WI38 (cell line): Measurements from ENCODE around the gene GRIN1.

Experiments used
- H3K4me3 ChIP-seq: 2 replicates; pipeline ENCODE4 v1.5.1; 2011; ENCODE audit warnings: low read depth, mild to moderate bottlenecking, control low read depth, low read length
- TF ChIP-seq, protein P1 (sequence below): IDR thresholded peaks from 2 replicates; pipeline ENCODE4 v1.5.1; 2012; ENCODE audit warnings: low read depth, mild to moderate bottlenecking, control low read depth, low read length

The GRIN1 gene

DNA sequence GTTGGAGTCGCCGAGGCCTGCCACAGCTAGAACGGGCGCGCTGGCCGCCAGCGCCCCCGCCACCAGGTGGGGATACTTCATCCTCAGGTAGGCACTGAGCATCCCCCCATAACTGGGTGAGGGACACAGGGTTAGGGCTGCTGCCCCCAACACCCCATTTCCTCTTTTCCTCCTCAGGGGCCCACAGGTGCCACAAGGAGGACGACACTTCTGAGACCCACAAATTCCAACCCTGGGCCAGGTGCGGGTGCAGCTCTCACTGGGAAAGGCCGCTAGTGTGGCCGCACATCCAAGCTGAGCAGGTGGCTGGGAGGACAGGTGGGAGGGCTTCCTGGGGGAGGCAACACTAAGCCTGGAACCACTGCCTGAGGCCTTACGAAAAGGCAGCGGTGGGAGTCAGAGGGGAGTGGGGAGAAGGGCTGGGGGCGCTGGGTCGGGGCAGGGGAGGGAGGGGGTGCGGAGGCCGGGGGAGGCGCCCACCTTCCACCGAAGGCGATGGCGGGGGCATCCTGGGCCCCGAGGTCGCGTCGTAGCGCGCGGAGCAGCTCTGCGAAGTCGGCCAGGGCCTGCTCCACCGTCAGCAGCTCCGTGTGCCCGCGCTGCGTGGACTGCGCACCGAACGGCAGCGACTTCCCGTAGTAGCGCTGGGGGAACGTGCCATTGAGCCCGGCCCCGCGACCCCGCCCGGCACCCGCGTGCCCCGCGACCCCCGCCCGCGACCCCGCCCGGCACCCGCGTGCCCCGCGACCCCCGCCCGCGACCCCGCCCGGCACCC, 25.4 kb upstream of the GRIN1 start:
- no peak overlapping the region; the same call in 1 of the 2 replicates for H3K4me3 ChIP-seq
- TF ChIP-seq, protein P1, sequence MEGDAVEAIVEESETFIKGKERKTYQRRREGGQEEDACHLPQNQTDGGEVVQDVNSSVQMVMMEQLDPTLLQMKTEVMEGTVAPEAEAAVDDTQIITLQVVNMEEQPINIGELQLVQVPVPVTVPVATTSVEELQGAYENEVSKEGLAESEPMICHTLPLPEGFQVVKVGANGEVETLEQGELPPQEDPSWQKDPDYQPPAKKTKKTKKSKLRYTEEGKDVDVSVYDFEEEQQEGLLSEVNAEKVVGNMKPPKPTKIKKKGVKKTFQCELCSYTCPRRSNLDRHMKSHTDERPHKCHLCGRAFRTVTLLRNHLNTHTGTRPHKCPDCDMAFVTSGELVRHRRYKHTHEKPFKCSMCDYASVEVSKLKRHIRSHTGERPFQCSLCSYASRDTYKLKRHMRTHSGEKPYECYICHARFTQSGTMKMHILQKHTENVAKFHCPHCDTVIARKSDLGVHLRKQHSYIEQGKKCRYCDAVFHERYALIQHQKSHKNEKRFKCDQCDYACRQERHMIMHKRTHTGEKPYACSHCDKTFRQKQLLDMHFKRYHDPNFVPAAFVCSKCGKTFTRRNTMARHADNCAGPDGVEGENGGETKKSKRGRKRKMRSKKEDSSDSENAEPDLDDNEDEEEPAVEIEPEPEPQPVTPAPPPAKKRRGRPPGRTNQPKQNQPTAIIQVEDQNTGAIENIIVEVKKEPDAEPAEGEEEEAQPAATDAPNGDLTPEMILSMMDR = no peak

DNA sequence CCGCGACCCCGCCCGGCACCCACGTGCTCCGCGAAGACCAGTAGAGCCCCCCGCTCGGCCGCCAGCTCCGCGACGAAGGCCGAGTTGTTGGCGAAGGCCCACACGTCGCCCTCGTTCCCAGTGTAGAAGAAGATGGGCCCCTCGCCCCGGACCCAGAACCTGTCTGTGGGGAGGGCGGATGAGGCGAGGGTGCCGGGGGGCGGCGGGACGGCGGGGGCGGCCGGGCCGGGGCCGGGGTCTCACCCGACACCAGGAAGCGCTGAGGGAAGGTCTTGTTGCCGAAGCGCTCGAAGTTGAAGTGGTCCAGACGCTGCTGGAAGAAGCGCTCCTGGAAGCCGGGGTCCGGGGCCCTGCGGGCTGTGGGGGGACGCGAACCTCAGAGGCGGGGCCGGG, 24.7 kb upstream of the GRIN1 start:
- TF ChIP-seq, protein P1 = no peak
- peak overlapping the region; percentile 62 for H3K4me3 ChIP-seq

DNA sequence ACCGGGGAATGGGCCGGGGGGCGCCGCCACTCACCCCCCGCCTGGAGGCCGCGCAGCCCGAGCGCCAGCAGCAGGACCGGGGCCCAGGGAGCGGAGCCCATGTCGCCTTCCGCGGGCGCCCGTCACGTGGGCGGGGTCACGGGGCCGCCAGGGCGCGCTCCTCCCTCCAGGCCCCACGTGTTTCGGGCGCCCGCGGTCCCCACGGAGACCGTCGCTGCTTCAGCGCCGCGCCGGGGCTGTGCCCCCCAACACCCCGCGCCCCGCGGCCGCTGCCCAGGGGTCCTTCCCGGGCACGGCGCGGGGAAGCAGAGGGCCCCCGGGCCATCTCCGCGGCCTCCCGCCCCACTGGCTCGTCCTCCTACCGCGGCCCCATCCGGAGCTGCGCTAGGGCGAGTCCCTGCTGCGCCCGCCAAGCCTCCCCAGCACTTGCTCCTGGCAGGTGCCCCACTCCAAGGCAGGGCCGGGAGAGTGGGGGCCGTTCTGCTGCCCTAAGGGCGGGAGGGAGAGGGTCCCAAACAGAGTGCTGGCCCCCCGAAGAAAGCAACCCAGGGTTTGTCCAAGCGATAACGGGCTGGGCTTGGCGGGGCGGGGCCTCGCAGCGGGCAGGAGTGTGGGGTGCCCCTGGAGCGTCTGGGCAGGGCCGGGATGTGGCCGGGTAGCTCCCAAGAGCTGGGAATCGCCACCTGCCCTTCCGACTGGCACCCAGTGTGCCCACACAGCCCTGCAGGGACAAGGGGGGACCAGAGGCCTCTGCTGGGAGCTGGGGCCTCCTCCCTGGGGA, 24.2 kb upstream of the GRIN1 start, which contains the start of gene DPP7:
TSS of gene DPP7 (minus strand) at position 121 of the 781 bp plus-strand sequence. CDS start at position 101, 20 bp downstream.
- TF ChIP-seq, protein P1 = no peak
- H3K4me3 ChIP-seq = peak within 1 kb of the TSS; percentile 62

DNA sequence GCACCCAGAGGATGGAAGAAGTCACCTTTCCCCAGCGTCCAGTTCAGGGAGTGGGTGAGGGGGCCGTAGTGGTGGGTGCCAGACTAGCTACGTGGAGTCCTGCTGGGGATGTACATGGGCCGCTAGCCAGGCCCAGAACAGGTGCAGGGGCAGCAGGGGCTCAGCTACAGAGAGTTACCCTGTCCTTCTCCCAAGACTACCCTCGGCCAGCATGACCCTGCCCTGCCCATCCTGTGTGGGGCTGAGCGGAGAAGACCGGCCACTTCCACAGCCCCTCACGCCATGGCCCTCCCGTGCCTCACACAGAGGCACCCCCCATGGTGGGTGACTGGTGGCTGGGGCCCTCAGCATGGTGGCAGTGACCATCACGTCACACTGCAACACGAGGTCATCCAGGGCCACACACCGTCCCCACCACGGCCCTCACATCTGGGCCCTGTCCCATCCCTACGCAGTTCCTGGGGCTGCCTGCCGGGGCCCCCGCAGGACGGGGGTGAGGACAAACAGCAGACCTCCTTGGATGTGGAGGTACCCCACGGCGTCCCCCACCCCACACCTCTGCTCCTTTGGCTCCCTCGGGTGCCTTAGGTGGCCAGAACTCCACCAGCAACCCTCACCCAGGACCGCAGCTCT, 23.4 kb upstream of the GRIN1 start:
- TF ChIP-seq, protein P1 = no peak
- no peak overlapping the region for H3K4me3 ChIP-seq

DNA sequence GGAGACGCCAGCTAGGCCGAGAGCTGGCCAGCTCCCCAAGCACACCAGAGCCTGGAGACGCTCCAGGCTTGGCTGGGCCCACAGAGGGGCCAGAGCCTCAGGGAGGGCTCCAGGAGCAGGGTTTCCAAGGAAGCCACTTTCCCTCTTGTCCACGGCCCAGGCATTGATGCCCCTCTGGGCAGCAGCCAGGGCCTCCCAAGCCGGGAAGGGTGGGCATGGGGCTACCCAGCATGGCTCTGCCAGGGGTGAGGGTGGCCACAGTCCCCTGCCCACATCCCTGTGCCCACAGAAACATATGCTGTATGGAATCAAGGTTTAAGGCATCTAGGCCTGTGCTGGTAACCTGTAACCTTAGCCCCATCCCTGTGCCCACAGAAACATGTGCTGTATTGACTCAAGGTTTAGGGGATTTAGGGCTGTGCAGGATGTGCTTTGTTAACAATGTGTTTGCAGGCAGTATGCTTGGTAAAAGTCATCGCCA, 22.9 kb upstream of the GRIN1 start:
- no peak overlapping the region for H3K4me3 ChIP-seq
- TF ChIP-seq, protein P1 = no peak

DNA sequence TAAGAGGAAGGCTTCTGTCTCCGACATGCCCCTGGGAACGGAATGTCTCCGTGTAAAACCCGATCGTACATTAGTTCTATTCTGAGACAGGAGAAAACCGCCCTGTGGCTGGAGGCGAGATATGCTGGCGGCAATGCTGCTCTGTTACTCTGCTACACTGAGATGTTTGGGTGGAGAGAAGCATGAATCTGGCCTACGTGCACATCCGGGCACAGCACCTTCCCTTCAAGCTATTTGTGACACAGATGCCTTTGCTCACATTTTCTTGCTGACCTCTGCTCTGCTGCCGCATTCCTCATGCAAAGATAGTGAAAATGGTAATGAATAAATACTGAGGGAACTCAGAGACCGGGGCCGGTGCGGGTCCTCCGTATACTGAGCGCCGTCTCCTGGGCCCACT, 22.2 kb upstream of the GRIN1 start:
- TF ChIP-seq, protein P1 = no peak
- H3K4me3 ChIP-seq = no peak overlapping the region
